WTC11 (cell line): ENCODE measurements around the gene SLC24A3. TPM values are rescaled to one million over a fixed set of nuclear protein-coding genes. Genes with fewer than 3 reads are reported as not detected.

ENCODE experiments used
- ATAC-seq: fragments of 200-7000 bp; cut with Tn5 transposase; 2 replicates; pipeline ENCODE4 v1.10.0; 2021; ENCODE audit warnings: mild to moderate bottlenecking, moderate library complexity
- CTCF ChIA-PET: fragments of 300-600 bp; sonication (Branson Sonifier 250); formaldehyde crosslinking; loops from one replicate; lab custom pipeline; 2021; ENCODE audit warnings: antibody characterized with exemption; lab: Charles Lee
- POLR2A ChIA-PET: fragments of 350-600 bp; sonication (Branson Sonifier 250); formaldehyde crosslinking; loops from one replicate; lab custom pipeline; 2021; ENCODE audit warnings: antibody characterized with exemption; lab: Charles Lee
- DNase-seq: peaks from one replicate; pipeline ENCODE4 v3.0.0; 2021; ENCODE audit warnings: low spot score
- H3K27ac Mint-ChIP-seq: 2 replicates; pipeline ENCODE4 v1.8.0; 2021; ENCODE audit warnings: mixed read lengths
- H3K27me3 Mint-ChIP-seq: 2 replicates; pipeline ENCODE4 v1.8.0; 2021; ENCODE audit warnings: low read depth, mild to moderate bottlenecking, moderate library complexity, mixed read lengths
- H3K36me3 Mint-ChIP-seq: 2 replicates; pipeline ENCODE4 v1.8.0; 2021; ENCODE audit warnings: mixed read lengths
- H3K4me1 Mint-ChIP-seq: 2 replicates; pipeline ENCODE4 v1.8.0; 2022; ENCODE audit warnings: mixed read lengths
- H3K4me3 Mint-ChIP-seq: 2 replicates; pipeline ENCODE4 v1.8.0; 2021; ENCODE audit warnings: mild to moderate bottlenecking, moderate library complexity, mixed read lengths
- H3K9me3 Mint-ChIP-seq: 2 replicates; pipeline ENCODE4 v1.8.0; 2021; ENCODE audit warnings: mixed read lengths
- CREB1 ChIP-seq: sonication (generic); formaldehyde crosslinking; IDR thresholded peaks from 2 replicates; pipeline ENCODE4 v1.8.0; 2023; ENCODE audit warnings: mild to moderate bottlenecking, missing genetic modification reagents
- ESRRA ChIP-seq: sonication (generic); formaldehyde crosslinking; IDR thresholded peaks from 2 replicates; pipeline ENCODE4 v1.8.1; 2022; ENCODE audit warnings: mild to moderate bottlenecking, missing genetic modification reagents, borderline replicate concordance
- FOXK1 ChIP-seq: sonication (generic); formaldehyde crosslinking; IDR thresholded peaks from 2 replicates; pipeline ENCODE4 v1.8.0; 2022; ENCODE audit warnings: mild to moderate bottlenecking, moderate library complexity, missing genetic modification reagents
- IRF2 ChIP-seq: sonication (generic); formaldehyde crosslinking; IDR thresholded peaks from 2 replicates; pipeline ENCODE4 v1.8.0; 2022; ENCODE audit warnings: low read depth, missing genetic modification reagents, borderline replicate concordance
- ZNF396 ChIP-seq: fragments of 250-450 bp; sonication (Bioruptor Pico); IDR thresholded peaks from 2 replicates; pipeline ENCODE4 v1.8.0; 2021; ENCODE audit warnings: mild to moderate bottlenecking, moderate library complexity, borderline replicate concordance
- total RNA-seq: library from RNA; stranded (reverse); gene quantifications from 3 replicates; pipeline ENCODE4 v1.2.3, GENCODE V29; 2021
- TF ChIP-seq, protein P1 (sequence below): sonication (generic); formaldehyde crosslinking; IDR thresholded peaks from 2 replicates; pipeline ENCODE4 v1.8.0; 2022; ENCODE audit warnings: mild to moderate bottlenecking, missing genetic modification reagents
- TF ChIP-seq, protein P2 (sequence below): sonication (generic); formaldehyde crosslinking; conservative IDR thresholded peaks from 2 replicates; pipeline ENCODE4 v1.8.1; 2022; ENCODE audit warnings: mild to moderate bottlenecking, missing genetic modification reagents
- TF ChIP-seq, protein P3 (sequence below): sonication (generic); formaldehyde crosslinking; IDR thresholded peaks from 2 replicates; pipeline ENCODE4 v1.8.0; 2023; ENCODE audit warnings: mild to moderate bottlenecking, missing genetic modification reagents
- TF ChIP-seq, protein P4 (sequence below): fragments of 250-450 bp; sonication (Bioruptor Pico); conservative IDR thresholded peaks from 2 replicates; pipeline ENCODE4 v1.9.0; 2021; ENCODE audit warnings: mild to moderate bottlenecking
- TF ChIP-seq, protein P5 (sequence below): fragments of 250-450 bp; sonication (Bioruptor Pico); IDR thresholded peaks from 2 replicates; pipeline ENCODE4 v1.9.0; 2021; ENCODE audit warnings: moderate library complexity, mild to moderate bottlenecking, inconsistent platforms, borderline replicate concordance
- TF ChIP-seq, protein P6 (sequence below): sonication (generic); formaldehyde crosslinking; IDR thresholded peaks from 2 replicates; pipeline ENCODE4 v1.8.0; 2022; ENCODE audit warnings: missing genetic modification reagents
- TF ChIP-seq, protein P7 (sequence below): sonication (generic); formaldehyde crosslinking; IDR thresholded peaks from 2 replicates; pipeline ENCODE4 v1.8.1; 2023; ENCODE audit warnings: mild to moderate bottlenecking, moderate library complexity, missing genetic modification reagents

Gene SLC24A3
- total RNA-seq, 1 experiment from 2014 or later: 5.7 TPM

DNA sequence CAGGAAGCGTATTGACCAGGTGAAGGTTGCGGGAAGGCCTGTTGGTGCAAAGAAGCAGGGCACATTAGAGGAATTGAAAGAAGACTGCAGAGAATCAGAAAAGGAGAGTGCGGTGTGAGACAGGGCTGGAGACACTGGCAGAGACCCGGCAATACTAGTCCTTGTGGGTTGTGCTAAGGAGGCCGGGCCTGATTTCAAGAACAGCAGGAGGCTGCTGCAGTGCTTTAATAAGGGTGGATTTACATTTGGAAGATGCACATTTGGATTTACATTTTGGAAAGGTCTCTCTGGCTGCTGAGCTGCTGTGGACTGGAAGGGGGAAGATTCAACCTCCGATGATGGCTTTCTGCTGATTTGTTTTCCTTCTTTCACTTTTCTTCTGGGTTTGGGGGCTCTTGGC lies 167.8 kb downstream of the SLC24A3 start (continued):
- TF ChIP-seq, protein P1, sequence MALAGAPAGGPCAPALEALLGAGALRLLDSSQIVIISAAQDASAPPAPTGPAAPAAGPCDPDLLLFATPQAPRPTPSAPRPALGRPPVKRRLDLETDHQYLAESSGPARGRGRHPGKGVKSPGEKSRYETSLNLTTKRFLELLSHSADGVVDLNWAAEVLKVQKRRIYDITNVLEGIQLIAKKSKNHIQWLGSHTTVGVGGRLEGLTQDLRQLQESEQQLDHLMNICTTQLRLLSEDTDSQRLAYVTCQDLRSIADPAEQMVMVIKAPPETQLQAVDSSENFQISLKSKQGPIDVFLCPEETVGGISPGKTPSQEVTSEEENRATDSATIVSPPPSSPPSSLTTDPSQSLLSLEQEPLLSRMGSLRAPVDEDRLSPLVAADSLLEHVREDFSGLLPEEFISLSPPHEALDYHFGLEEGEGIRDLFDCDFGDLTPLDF (CRISPR knock-in tag): no peak
- TF ChIP-seq FOXK1 (CRISPR knock-in tag) (no peak), IRF2 (CRISPR knock-in tag) (no peak)
- TF ChIP-seq, protein P2, sequence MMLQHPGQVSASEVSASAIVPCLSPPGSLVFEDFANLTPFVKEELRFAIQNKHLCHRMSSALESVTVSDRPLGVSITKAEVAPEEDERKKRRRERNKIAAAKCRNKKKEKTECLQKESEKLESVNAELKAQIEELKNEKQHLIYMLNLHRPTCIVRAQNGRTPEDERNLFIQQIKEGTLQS (CRISPR knock-in tag): no peak
- TF ChIP-seq, protein P3, sequence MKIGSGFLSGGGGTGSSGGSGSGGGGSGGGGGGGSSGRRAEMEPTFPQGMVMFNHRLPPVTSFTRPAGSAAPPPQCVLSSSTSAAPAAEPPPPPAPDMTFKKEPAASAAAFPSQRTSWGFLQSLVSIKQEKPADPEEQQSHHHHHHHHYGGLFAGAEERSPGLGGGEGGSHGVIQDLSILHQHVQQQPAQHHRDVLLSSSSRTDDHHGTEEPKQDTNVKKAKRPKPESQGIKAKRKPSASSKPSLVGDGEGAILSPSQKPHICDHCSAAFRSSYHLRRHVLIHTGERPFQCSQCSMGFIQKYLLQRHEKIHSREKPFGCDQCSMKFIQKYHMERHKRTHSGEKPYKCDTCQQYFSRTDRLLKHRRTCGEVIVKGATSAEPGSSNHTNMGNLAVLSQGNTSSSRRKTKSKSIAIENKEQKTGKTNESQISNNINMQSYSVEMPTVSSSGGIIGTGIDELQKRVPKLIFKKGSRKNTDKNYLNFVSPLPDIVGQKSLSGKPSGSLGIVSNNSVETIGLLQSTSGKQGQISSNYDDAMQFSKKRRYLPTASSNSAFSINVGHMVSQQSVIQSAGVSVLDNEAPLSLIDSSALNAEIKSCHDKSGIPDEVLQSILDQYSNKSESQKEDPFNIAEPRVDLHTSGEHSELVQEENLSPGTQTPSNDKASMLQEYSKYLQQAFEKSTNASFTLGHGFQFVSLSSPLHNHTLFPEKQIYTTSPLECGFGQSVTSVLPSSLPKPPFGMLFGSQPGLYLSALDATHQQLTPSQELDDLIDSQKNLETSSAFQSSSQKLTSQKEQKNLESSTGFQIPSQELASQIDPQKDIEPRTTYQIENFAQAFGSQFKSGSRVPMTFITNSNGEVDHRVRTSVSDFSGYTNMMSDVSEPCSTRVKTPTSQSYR (CRISPR knock-in tag): no peak

DNA sequence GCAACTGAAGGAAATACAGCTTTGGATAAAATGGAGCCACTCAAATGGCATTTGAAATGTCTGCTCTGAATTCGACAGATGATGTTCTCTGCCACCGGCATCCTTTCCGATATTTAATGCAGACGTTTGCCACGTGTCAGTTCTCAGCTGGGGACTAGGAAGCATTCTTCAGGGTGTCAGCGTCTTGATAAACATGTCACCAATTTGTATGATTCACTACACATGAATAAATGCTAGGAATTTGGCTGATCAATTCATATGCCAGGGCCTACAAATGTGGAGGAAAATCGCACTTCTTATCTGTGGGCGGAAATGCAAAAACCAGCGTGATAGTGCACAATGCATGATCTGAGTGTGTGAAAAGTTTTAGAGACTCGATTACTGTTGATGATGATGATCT lies 169.5 kb downstream of the SLC24A3 start:
- DNase-seq (no peak), ATAC-seq (no peak)
- Mint-ChIP-seq H3K27me3 (no peaks in the 10 kb centered on the region), H3K27ac (no peak overlapping the region), H3K4me3 (no peak overlapping the region), H3K4me1 (peaks cover 20% of the 10 kb centered on the region), H3K36me3 (no peaks in the 10 kb centered on the region), H3K9me3 (peaks cover 8% of the 10 kb centered on the region)
- no peak for TF ChIP-seq ZNF396 (CRISPR knock-in tag)
- TF ChIP-seq, protein P4, sequence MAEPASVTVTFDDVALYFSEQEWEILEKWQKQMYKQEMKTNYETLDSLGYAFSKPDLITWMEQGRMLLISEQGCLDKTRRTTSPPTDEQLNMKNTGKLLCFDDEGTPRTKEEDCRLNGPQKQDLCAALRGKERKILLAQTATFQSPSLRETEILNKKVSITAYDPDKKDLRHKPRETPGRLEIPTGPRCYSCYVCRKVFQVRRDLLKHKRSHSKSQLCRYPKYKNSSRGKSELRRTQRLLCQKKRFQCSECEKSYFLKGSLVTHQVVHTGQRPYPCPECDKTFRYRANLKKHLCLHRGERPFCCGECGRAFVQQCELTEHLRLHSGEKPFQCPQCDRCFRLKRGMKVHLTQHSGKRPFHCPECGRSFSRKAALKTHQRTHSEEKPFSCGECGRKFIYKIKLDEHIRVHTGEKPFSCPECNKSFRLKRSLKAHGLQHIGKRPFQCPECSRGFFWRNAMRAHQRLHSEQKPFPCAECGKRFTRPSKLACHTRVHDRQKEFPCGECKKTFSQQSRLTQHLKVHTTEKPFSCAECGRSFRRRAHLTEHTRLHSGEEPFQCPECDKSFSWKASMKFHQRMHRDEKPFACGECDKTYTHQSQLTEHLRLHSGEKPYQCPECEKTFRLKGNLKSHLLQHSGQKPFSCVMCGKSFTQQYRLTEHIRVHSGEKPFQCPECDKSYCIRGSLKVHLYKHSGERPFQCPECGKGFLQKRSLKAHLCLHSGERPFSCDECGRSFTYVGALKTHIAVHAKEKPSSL: no peak
- TF ChIP-seq, protein P5, sequence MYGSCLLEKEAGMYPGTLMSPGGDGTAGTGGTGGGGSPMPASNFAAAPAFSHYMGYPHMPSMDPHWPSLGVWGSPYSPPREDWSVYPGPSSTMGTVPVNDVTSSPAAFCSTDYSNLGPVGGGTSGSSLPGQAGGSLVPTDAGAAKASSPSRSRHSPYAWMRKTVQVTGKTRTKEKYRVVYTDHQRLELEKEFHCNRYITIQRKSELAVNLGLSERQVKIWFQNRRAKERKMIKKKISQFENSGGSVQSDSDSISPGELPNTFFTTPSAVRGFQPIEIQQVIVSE: no peak
- TF ChIP-seq CREB1 (CRISPR knock-in tag): no peak
- TF ChIP-seq, protein P6, sequence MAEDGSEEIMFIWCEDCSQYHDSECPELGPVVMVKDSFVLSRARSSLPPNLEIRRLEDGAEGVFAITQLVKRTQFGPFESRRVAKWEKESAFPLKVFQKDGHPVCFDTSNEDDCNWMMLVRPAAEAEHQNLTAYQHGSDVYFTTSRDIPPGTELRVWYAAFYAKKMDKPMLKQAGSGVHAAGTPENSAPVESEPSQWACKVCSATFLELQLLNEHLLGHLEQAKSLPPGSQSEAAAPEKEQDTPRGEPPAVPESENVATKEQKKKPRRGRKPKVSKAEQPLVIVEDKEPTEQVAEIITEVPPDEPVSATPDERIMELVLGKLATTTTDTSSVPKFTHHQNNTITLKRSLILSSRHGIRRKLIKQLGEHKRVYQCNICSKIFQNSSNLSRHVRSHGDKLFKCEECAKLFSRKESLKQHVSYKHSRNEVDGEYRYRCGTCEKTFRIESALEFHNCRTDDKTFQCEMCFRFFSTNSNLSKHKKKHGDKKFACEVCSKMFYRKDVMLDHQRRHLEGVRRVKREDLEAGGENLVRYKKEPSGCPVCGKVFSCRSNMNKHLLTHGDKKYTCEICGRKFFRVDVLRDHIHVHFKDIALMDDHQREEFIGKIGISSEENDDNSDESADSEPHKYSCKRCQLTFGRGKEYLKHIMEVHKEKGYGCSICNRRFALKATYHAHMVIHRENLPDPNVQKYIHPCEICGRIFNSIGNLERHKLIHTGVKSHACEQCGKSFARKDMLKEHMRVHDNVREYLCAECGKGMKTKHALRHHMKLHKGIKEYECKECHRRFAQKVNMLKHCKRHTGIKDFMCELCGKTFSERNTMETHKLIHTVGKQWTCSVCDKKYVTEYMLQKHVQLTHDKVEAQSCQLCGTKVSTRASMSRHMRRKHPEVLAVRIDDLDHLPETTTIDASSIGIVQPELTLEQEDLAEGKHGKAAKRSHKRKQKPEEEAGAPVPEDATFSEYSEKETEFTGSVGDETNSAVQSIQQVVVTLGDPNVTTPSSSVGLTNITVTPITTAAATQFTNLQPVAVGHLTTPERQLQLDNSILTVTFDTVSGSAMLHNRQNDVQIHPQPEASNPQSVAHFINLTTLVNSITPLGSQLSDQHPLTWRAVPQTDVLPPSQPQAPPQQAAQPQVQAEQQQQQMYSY: no peak
- no peak for TF ChIP-seq ESRRA (CRISPR knock-in tag)
- TF ChIP-seq, protein P7, sequence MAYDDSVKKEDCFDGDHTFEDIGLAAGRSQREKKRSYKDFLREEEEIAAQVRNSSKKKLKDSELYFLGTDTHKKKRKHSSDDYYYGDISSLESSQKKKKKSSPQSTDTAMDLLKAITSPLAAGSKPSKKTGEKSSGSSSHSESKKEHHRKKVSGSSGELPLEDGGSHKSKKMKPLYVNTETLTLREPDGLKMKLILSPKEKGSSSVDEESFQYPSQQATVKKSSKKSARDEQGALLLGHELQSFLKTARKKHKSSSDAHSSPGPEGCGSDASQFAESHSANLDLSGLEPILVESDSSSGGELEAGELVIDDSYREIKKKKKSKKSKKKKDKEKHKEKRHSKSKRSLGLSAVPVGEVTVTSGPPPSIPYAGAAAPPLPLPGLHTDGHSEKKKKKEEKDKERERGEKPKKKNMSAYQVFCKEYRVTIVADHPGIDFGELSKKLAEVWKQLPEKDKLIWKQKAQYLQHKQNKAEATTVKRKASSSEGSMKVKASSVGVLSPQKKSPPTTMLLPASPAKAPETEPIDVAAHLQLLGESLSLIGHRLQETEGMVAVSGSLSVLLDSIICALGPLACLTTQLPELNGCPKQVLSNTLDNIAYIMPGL (CRISPR knock-in tag): no peak
- TF ChIP-seq, protein P2 (CRISPR knock-in tag): no peak
- ChIA-PET POLR2A (no interaction called here), CTCF (interaction anchor here (0.5 kb wide), 1 partner anchor 201 kb away, joined by 3 read pairs; no protein-coding TSS in a partner anchor)
